GM21528 (cell line): ENCODE data around the gene UHRF1.
"Not testable (repeated sequence)": the region's sequence is repeated elsewhere in the genome, so short reads cannot be mapped to it uniquely, and the experiment has no call there.

ENCODE experiments used
- ATAC-seq: cut with Tn5 transposase; IDR thresholded peaks from one replicate; pipeline ENCODE4 v1.9.1; 2021; ENCODE audit warnings: mild to moderate bottlenecking, moderate library complexity; ENCODE audit not compliant: unreplicated experiment, low FRiP score

UHRF1 gene

GRCh38 chr19:4896372-4896771 lies 12.9 kb upstream of the UHRF1 start:
- no peak for ATAC-seq

GRCh38 chr19:4897146-4897545 lies 12.2 kb upstream of the UHRF1 start:
- ATAC-seq, result no peak

GRCh38 chr19:4900879-4901278 lies 8.4 kb upstream of the UHRF1 start:
- not testable (repeated sequence) for ATAC-seq

GRCh38 chr19:4902796-4903195 lies 6.5 kb upstream of the UHRF1 start, which contains the start of gene ARRDC5:
TSS of gene ARRDC5 (minus strand) at chr19:4902896. CDS start at chr19:4902825, 71 bp downstream.
- no peak for ATAC-seq

- no peak for ATAC-seq
These were observed 4.8 kb upstream of the UHRF1 start for GRCh38 chr19:4904481-4904880.

GRCh38 chr19:4906963-4907362 lies 2.3 kb upstream of the UHRF1 start:
- ATAC-seq, result no peak

- no peak for ATAC-seq
These were observed 941 bp upstream of the UHRF1 start for GRCh38 chr19:4908360-4908759.

GRCh38 chr19:4908781-4909155 lies 533 bp upstream of the UHRF1 start:
- no peak for ATAC-seq

GRCh38 chr19:4909897-4910593 lies 744 bp downstream of the UHRF1 start:
- peak; percentile 58 for ATAC-seq

GRCh38 chr19:4910594-4911281 lies 1.4 kb downstream of the UHRF1 start:
- ATAC-seq, result no peak

GRCh38 chr19:4911314-4911713 lies 2.0 kb downstream of the UHRF1 start:
- ATAC-seq, result no peak

GRCh38 chr19:4911786-4912672 lies 2.7 kb downstream of the UHRF1 start:
- no peak for ATAC-seq

- no peak for ATAC-seq
These were observed 4.9 kb downstream of the UHRF1 start for GRCh38 chr19:4913996-4914735.

- ATAC-seq, result no peak
These were observed 5.6 kb downstream of the UHRF1 start for GRCh38 chr19:4914736-4915501.

- ATAC-seq, result no peak
These were observed 7.2 kb downstream of the UHRF1 start for GRCh38 chr19:4916292-4917082.

GRCh38 chr19:4922530-4923275 lies 13.4 kb downstream of the UHRF1 start:
- ATAC-seq, result no peak

- no peak for ATAC-seq
These were observed 14.0 kb downstream of the UHRF1 start for GRCh38 chr19:4923276-4923747.

- ATAC-seq, result no peak
These were observed 19.9 kb downstream of the UHRF1 start for GRCh38 chr19:4929186-4929585.
